GM04503 (cell line): Measurements from ENCODE around the gene SLC6A13.

Source experiments
- DNase-seq: peaks from one replicate; pipeline ENCODE4 v3.0.0-alpha.2; 2012; ENCODE audit warnings: low read depth

The SLC6A13 gene

DNA sequence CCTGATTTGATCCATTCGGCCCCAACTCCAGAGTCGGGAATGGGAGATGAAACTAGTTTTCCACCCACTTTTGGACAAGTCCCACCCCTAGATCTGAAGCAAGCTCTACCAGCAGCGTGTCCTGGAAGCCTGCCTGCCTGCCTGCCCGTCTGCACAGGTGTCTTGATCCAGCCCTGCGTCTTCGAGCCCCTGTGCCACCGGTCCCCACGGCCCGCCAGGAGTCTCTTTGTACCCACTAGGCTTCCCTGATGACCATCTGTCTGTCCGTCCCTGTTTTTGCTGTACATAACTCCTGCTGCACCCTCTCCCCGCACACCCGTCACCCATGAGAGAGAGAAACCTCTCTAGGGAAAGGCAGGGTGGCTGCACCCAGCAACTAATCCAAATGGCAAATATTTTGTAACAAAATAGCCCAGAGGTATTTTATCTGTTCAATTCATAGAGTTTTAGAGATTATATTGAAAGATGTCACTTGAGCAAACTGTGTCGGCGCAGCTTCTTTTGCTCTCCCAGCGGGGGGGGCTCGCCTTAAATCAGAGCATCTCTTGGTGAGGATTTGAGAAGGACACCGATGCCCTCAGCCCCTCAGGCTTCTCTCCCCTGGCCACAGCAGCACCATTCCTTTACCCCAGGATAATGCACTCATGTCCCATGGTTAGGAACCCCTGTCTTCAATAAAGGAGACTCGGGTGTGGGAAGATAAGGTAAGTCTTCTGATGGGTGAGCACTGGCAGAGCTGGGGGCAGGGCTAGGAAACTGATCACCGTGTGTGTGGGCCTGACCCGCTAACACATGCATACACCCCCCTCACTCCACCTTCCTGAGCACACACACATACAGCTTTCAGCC is 84.4 kb downstream of the SLC6A13 start:
- no peak for DNase-seq

- no peak for DNase-seq
These were observed 85.2 kb downstream of the SLC6A13 start for GRCh38 chr12:177336-177979.

GRCh38 chr12:176321-177181 is 86.1 kb downstream of the SLC6A13 start:
- peak; percentile 32 for DNase-seq

DNA sequence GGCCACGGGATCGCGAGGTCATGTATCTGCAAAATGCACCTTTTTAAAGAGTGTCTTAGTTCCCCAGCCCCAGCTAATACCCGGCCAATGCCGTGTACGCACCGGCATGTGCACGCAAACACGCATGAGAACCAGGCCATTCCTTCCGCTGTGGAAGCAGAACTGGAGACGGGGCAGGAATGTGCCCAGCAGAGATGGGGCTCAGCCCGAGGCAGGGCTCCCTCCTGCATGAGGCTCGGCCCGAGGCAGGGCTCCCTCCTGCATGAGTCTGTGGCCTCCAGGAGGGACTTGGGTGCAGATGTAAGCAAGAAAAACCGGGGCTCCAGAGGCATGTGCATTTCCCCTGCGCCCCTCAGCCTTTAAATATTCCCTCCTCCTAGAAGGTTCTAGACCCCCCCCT is 86.9 kb downstream of the SLC6A13 start:
- DNase-seq, result no peak

DNA sequence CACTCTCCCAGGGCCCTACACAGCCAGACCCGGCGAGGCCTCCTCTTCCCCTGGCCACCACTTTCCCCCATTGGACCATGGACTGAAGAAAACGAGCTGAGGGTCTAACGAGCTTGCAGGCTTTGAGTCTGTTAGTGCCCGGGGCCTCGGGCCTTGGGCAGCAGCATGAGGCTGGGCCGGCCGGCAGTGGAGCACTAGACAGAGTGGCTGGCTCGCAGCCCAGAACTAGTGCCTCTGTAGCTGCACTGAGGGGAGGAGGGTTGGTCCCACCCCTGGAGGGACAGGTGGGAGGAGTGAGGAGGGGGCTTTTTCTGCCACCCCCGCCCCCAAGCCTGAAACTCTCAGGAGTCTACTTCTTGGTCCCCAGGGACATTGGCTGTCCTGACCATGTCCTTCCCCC is 87.4 kb downstream of the SLC6A13 start:
- no peak for DNase-seq

- DNase-seq, result no peak
These were observed 88.0 kb downstream of the SLC6A13 start for GRCh38 chr12:174596-174995.

GRCh38 chr12:174124-174523 is 88.5 kb downstream of the SLC6A13 start:
- no peak for DNase-seq

- DNase-seq, result no peak
These were observed 89.9 kb downstream of the SLC6A13 start for GRCh38 chr12:172732-173161.

DNA sequence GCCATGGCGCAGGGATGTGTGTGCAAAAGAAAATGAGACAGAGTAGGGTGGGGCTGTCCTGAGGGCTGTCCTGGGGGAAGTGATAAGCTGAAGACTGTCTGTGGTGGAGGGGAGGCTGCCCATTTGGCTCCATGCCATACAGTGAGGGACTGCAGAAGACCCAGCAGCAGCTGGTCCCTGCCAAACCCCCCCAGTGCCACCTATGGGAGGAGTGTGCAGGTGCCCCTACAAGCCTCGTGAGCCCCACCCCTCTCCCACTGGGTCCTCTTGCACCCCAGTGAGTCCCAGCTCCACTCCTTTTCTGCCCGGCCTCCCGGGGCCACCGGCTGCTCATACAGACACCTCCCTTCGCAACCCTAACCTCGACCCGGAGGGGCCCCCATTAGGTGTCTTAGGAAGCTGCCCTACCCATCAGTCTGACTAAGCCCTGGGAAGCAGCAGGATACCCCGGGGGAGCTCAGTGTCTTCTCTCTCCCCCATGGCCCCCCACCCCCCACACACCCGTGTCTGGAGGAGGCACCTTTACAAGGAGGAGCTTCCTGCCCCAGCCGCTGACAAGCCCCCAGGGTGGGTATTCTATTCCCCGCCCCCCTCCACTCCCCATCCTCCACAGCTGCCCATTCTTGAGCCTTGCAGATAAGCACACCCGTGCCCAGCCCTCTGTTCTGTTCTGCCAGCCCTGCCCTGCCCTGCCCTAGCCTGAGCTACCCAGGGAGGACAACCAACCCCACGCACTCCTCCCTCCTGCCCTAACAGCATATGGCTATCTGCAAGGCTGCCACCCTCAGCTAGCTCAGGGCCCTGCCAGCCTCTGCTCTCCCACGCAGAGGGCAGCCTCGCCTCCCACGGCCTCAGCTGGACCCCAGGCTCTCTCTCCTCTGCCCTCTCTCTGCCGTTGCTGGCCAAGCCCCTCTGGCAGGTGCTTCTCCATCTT is 90.6 kb downstream of the SLC6A13 start:
- DNase-seq, result no peak

DNA sequence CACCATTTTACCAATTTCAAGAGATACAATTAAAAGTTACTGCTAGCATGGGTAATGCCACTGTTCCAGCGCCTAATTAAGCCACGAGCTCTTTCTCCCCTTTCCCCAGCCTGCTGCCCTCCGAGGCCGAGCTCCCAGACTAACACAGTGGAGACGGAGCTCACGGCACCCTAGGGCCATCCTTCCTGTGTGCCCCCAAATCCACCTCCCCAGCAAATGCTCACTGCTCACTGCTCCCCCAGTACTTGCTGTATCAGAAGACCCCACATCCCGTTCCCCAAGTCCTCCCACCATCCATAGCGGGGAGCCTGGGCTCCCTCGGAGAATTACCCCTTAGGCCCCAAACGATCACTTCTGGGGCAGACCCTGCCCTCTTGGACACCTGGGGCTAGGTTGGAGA is 91.4 kb downstream of the SLC6A13 start:
- DNase-seq, result no peak
